Measurements from ENCODE around the gene CLCN6. TPM values are rescaled to one million over a fixed set of nuclear protein-coding genes. Genes with fewer than 3 reads are reported as not detected.

CLCN6 gene
- total RNA-seq, 4 donors from 2014 or later, result 14.8 to 38.4 (median 16.9) TPM

DNA sequence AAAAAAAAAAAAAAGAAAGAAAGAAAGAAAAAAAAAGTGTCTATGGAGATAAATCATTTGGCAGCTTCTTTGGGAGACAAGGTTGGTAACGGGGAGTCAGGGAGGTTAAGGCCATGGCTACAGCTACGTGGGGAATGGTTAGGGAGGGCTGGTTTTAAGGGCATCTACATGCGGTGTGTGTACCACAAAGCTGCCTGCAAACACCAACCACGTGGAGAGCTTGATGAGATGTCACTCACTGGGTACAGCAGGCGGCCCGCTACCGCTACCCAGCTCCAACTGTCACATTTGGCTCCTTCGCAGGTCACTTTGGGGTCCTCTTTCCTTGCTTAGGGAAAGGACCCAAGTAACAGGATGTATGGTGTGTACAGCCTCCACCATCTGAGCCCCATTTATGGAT, 48.5 kb downstream of the CLCN6 start:
- WGBS, 2 donors, result 44 to 60% methylated on average over 8 of the region's 8 CpGs

DNA sequence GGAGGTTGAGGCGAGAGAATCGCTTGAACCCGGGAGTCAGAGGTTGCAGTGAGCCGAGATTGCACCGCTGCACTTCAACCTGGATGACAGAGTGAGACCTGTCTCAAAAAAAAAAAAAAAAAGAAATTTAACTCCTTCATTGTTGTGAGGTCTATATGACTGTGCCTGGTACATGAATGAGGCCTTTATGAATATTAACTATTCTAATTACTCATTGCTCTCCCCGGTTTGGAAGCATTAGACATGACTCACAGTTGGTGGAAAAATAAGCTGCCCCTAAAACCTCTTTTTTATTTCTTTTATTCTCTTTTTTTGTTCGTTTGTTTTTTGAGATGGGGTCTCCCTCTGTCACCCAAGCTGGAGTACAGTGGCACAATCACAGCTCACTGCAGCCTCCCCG, 49.4 kb downstream of the CLCN6 start:
- Histone ChIP-seq H3K36me3 (no peaks in the 10 kb centered on the region), H3K27me3 (peaks cover 4% of the 10 kb centered on the region), H3K4me3 (replicated peaks in 1 of 3) (no peak overlapping the region), H3K4me1 (no peaks in the 10 kb centered on the region), H3K27ac (no peak overlapping the region), H3K9me3 (no peaks in the 10 kb centered on the region)
- DNase-seq, result no peak
- TF ChIP-seq, protein P1, sequence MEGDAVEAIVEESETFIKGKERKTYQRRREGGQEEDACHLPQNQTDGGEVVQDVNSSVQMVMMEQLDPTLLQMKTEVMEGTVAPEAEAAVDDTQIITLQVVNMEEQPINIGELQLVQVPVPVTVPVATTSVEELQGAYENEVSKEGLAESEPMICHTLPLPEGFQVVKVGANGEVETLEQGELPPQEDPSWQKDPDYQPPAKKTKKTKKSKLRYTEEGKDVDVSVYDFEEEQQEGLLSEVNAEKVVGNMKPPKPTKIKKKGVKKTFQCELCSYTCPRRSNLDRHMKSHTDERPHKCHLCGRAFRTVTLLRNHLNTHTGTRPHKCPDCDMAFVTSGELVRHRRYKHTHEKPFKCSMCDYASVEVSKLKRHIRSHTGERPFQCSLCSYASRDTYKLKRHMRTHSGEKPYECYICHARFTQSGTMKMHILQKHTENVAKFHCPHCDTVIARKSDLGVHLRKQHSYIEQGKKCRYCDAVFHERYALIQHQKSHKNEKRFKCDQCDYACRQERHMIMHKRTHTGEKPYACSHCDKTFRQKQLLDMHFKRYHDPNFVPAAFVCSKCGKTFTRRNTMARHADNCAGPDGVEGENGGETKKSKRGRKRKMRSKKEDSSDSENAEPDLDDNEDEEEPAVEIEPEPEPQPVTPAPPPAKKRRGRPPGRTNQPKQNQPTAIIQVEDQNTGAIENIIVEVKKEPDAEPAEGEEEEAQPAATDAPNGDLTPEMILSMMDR (IDR thresholded peaks at IDR 0.05), result no peak
- TF ChIP-seq POLR2A (IDR thresholded peaks at IDR 0.05), result no peak
- 60 to 66% methylated on average over 8 of the region's 8 CpGs for WGBS, 2 donors
- intact Hi-C loops (cut with DNase I), result no loop called here

More for the DNA sequence above, 48.5 kb downstream of the CLCN6 start:
- H3K27me3 ChIP-seq, result peaks cover 4% of the 10 kb centered on the region
- intact Hi-C loops (cut with DNase I), result no loop called here
- TF ChIP-seq, protein P1 (IDR thresholded peaks at IDR 0.05), result no peak
- no peak for TF ChIP-seq POLR2A (IDR thresholded peaks at IDR 0.05)
- H3K4me3 ChIP-seq (replicated peaks in 1 of 3), result no peak overlapping the region
- no peaks in the 10 kb centered on the region for H3K4me1 ChIP-seq
- H3K27ac ChIP-seq, result no peak overlapping the region
- H3K9me3 ChIP-seq, result no peaks in the 10 kb centered on the region
- no peak for DNase-seq
- no peaks in the 10 kb centered on the region for H3K36me3 ChIP-seq

DNA sequence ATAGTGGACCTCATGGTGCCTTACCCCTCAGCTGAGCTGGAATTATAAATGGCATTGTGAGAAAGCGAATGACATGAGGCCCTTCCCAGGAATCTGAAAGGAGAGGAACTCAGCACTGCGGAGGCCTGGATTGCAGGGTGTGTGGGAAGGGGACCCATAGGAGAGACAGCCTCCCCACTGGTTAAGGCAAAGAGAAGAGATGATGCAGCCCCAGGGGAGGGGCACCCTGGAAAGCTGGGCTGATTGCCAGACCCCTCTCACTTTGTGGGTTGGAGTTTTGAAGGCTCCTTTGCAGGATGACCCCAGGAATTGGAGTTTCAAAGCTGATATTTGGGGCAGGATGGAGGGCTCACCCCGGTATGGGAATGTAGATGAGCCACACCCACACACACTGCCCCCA, 50.7 kb downstream of the CLCN6 start:
- intact Hi-C loops (cut with DNase I), result no loop called here
- WGBS, 2 donors, result 62 to 69% methylated on average over 3 of the region's 3 CpGs
- Histone ChIP-seq H3K27me3 (peaks cover 4% of the 10 kb centered on the region), H3K4me1 (no peaks in the 10 kb centered on the region), H3K9me3 (no peaks in the 10 kb centered on the region), H3K27ac (no peak overlapping the region), H3K4me3 (replicated peaks in 1 of 3) (no peak overlapping the region), H3K36me3 (no peaks in the 10 kb centered on the region)
- no peak for DNase-seq
- TF ChIP-seq, protein P1 (IDR thresholded peaks at IDR 0.05), result no peak
- no peak for TF ChIP-seq POLR2A (IDR thresholded peaks at IDR 0.05)

DNA sequence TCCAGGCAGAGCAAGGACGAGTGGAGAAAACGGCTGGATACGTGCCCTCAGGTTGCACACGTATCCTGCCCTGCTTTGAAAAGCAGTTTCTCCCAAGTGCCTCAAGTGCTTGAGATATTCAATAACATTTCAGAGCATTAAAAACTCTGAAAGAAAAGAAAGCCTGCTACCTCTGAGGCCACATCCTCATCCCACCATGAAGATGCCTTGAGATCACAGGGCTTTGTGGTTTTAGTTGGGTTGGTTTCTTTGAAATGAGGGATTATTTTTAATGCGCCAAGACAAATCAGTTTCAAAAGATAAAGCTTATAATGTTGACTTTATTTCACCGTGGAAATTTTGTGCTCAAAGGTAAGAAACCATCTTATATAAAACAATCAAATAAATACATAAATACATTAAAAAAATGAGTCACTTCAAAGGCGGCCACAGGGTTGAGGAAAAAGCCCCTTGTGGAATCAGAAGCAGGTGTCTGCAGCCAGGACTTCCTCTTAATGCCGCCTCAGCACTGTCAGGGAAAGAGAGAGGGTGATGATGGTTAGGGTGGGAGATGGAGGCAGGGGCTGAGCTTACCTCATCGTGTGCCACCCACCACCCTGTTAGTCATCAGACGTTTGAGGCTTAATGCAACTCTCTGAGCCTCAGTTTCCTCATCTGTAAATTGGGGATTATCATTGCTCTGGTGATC, 51.3 kb downstream of the CLCN6 start:
- WGBS, 2 donors, result 40 to 48% methylated on average over 10 of the region's 10 CpGs
- no peaks in the 10 kb centered on the region for H3K9me3 ChIP-seq
- no peak for DNase-seq
- no peak overlapping the region for H3K27ac ChIP-seq
- intact Hi-C loops (cut with DNase I), result no loop called here
- H3K36me3 ChIP-seq, result no peaks in the 10 kb centered on the region
- no peaks in the 10 kb centered on the region for H3K4me1 ChIP-seq
- TF ChIP-seq, protein P1 (IDR thresholded peaks at IDR 0.05), result no peak
- no peak for TF ChIP-seq POLR2A (IDR thresholded peaks at IDR 0.05)
- peaks cover 4% of the 10 kb centered on the region for H3K27me3 ChIP-seq
- H3K4me3 ChIP-seq (replicated peaks in 1 of 3), result no peak overlapping the region

DNA sequence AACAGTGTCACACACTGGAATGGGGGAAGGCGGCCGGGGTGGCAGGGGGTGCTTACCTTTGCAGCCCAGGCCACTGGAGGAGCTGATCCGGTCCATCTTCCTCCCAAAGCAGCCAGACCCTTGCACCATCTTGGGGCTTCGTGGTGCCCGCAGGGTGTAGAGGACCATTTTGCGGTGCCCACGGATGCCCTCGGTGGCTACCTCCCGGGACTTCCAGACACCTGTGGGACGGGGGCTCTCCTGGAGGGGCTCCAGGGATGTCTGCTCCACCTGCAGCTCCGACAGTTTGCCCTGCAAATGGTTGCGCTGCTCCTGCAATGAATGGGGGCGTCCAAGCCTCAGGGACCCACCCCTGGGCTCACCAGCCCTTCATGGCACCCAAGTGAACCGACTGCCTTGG, 52.2 kb downstream of the CLCN6 start:
- Histone ChIP-seq H3K27ac (no peak overlapping the region), H3K4me1 (no peaks in the 10 kb centered on the region), H3K9me3 (no peaks in the 10 kb centered on the region), H3K4me3 (replicated peaks in 1 of 3) (no peak overlapping the region), H3K27me3 (peaks cover 4% of the 10 kb centered on the region), H3K36me3 (no peaks in the 10 kb centered on the region)
- 84 to 86% methylated on average over 10 to 11 of the region's 14 CpGs for WGBS, 2 donors
- TF ChIP-seq, protein P1 (IDR thresholded peaks at IDR 0.05), result no peak
- no peak for TF ChIP-seq POLR2A (IDR thresholded peaks at IDR 0.05)
- intact Hi-C loops (cut with DNase I), result no loop called here
- DNase-seq, result no peak
